Measurements from ENCODE around the gene PNMA3. TPM values are rescaled to one million over a fixed set of nuclear protein-coding genes. Genes with fewer than 3 reads are reported as not detected.

The PNMA3 gene
- total RNA-seq, 2 experiments from 2014 or later = not detected

DNA sequence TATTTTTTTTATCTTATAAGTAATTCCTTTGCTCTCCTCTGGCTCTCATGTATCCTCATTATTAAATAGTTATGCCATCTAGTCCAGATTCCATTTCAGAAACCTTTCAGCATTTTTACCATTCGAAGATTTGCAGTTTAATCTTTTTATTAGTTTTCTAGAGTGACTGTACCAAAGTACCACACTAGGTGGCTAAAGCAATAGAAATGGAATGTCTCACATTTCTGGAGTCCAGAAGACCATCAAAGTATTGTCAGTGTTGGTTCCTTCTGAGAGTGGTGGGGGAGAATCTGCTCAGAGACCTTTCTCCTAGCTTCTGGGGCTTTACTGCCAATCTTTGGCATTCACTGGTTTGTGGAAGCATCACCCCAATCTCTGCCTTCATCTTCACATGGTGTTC is 3.7 kb upstream of the PNMA3 start:
- no peak overlapping the region for H3K4me3 ChIP-seq (ENCODE audit: low read depth, low read length, poor library complexity, severe bottlenecking)
- H3K9me3 ChIP-seq (ENCODE audit: low read length) = no peaks in the 10 kb centered on the region
- no peak overlapping the region for H3K4me2 ChIP-seq (ENCODE audit: low read length)
- H4K20me1 ChIP-seq (ENCODE audit: insufficient read depth, low read length) = no peaks in the 10 kb centered on the region
- H3K27ac ChIP-seq (ENCODE audit: low read depth, low read length, poor library complexity, severe bottlenecking) = no peak overlapping the region
- H2AFZ ChIP-seq (ENCODE audit: low read length) = no peak overlapping the region
- H3K79me2 ChIP-seq (ENCODE audit: insufficient read depth, low read depth, low read length) = no peaks in the 10 kb centered on the region
- H3K9me2 ChIP-seq (ENCODE audit: insufficient read depth, low read length) = no peaks in the 10 kb centered on the region
- no peak for DNase-seq (ENCODE audit: low spot score)
- TF ChIP-seq, protein P1, sequence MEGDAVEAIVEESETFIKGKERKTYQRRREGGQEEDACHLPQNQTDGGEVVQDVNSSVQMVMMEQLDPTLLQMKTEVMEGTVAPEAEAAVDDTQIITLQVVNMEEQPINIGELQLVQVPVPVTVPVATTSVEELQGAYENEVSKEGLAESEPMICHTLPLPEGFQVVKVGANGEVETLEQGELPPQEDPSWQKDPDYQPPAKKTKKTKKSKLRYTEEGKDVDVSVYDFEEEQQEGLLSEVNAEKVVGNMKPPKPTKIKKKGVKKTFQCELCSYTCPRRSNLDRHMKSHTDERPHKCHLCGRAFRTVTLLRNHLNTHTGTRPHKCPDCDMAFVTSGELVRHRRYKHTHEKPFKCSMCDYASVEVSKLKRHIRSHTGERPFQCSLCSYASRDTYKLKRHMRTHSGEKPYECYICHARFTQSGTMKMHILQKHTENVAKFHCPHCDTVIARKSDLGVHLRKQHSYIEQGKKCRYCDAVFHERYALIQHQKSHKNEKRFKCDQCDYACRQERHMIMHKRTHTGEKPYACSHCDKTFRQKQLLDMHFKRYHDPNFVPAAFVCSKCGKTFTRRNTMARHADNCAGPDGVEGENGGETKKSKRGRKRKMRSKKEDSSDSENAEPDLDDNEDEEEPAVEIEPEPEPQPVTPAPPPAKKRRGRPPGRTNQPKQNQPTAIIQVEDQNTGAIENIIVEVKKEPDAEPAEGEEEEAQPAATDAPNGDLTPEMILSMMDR (conservative IDR thresholded peaks at IDR 0.05; ENCODE audit: low read length) = 0 out of 2 replicates have a peak, but pooled peaks have one; percentile 32
- no peak for TF ChIP-seq EZH2phosphoT487 (IDR thresholded peaks at IDR 0.05; ENCODE audit: borderline replicate concordance, low read depth, low read length)
- ChIA-PET POLR2A (no interaction called here), CTCF (ENCODE audit: unreplicated experiment) (no interaction called here)
- no peaks in the 10 kb centered on the region for H3K36me3 ChIP-seq (ENCODE audit: insufficient read depth, low read length)
- intact Hi-C loops (cut with micrococcal nuclease; ENCODE audit: unreplicated experiment) = no loop called here
- BruUV-seq (replicated peaks) = no TSS peak
- H3K4me1 ChIP-seq (ENCODE audit: insufficient read depth, low read length, poor library complexity, severe bottlenecking) = no peaks in the 10 kb centered on the region

- ChIA-PET POLR2A (no interaction called here), CTCF (ENCODE audit: unreplicated experiment) (no interaction called here)
- Histone ChIP-seq H4K20me1 (ENCODE audit: insufficient read depth, low read length) (no peaks in the 10 kb centered on the region), H3K4me3 (ENCODE audit: low read depth, low read length, poor library complexity, severe bottlenecking) (no peak overlapping the region), H3K4me1 (ENCODE audit: insufficient read depth, low read length, poor library complexity, severe bottlenecking) (no peaks in the 10 kb centered on the region), H2AFZ (ENCODE audit: low read length) (no peak overlapping the region), H3K4me2 (ENCODE audit: low read length) (no peak overlapping the region), H3K79me2 (ENCODE audit: insufficient read depth, low read depth, low read length) (no peaks in the 10 kb centered on the region), H3K9me2 (ENCODE audit: insufficient read depth, low read length) (no peaks in the 10 kb centered on the region), H3K27ac (ENCODE audit: low read depth, low read length, poor library complexity, severe bottlenecking) (no peak overlapping the region), H3K36me3 (ENCODE audit: insufficient read depth, low read length) (no peaks in the 10 kb centered on the region), H3K9me3 (ENCODE audit: low read length) (no peaks in the 10 kb centered on the region)
- no peak for TF ChIP-seq EZH2phosphoT487 (IDR thresholded peaks at IDR 0.05; ENCODE audit: borderline replicate concordance, low read depth, low read length)
- TF ChIP-seq, protein P1 (conservative IDR thresholded peaks at IDR 0.05; ENCODE audit: low read length) = no peak
- DNase-seq (ENCODE audit: low spot score) = no peak
- intact Hi-C loops (cut with micrococcal nuclease; ENCODE audit: unreplicated experiment) = no loop called here
- BruUV-seq (replicated peaks) = no TSS peak
These were observed 1.0 kb downstream of the PNMA3 start for GRCh38 chrX:153057281-153057680.

GRCh38 chrX:153059191-153060094 is 3.2 kb downstream of the PNMA3 start:
- intact Hi-C loops (cut with micrococcal nuclease; ENCODE audit: unreplicated experiment) = no loop called here
- Histone ChIP-seq H3K4me3 (ENCODE audit: low read depth, low read length, poor library complexity, severe bottlenecking) (no peak overlapping the region), H3K9me2 (ENCODE audit: insufficient read depth, low read length) (no peaks in the 10 kb centered on the region)

More at GRCh38 chrX:153059191-153060094, 3.2 kb downstream of the PNMA3 start:
- no peaks in the 10 kb centered on the region for H3K9me3 ChIP-seq (ENCODE audit: low read length)
- no peak overlapping the region for H3K4me2 ChIP-seq (ENCODE audit: low read length)
- H3K4me1 ChIP-seq (ENCODE audit: insufficient read depth, low read length, poor library complexity, severe bottlenecking) = no peaks in the 10 kb centered on the region
- H4K20me1 ChIP-seq (ENCODE audit: insufficient read depth, low read length) = no peaks in the 10 kb centered on the region
- H3K36me3 ChIP-seq (ENCODE audit: insufficient read depth, low read length) = no peaks in the 10 kb centered on the region
- TF ChIP-seq EZH2phosphoT487 (IDR thresholded peaks at IDR 0.05; ENCODE audit: borderline replicate concordance, low read depth, low read length) = no peak
- TF ChIP-seq, protein P1 (conservative IDR thresholded peaks at IDR 0.05; ENCODE audit: low read length) = no peak
- no TSS peak for BruUV-seq (replicated peaks)
- no peak overlapping the region for H2AFZ ChIP-seq (ENCODE audit: low read length)
- POLR2A ChIA-PET = no interaction called here
- CTCF ChIA-PET (ENCODE audit: unreplicated experiment) = interaction anchor here (0.5 kb wide), 1 partner anchor 22 kb away, joined by 7 read pairs; no protein-coding TSS in a partner anchor
- H3K27ac ChIP-seq (ENCODE audit: low read depth, low read length, poor library complexity, severe bottlenecking) = no peak overlapping the region
- no peaks in the 10 kb centered on the region for H3K79me2 ChIP-seq (ENCODE audit: insufficient read depth, low read depth, low read length)
- no peak for DNase-seq (ENCODE audit: low spot score)
